ENCODE data around the gene BRIP1. TPM values are rescaled to one million over a fixed set of nuclear protein-coding genes. Genes with fewer than 3 reads are reported as not detected.

BRIP1 gene
- total and polyA plus RNA-seq, 2 experiments from 2014 or later, result 8.0 to 23.1 TPM

DNA sequence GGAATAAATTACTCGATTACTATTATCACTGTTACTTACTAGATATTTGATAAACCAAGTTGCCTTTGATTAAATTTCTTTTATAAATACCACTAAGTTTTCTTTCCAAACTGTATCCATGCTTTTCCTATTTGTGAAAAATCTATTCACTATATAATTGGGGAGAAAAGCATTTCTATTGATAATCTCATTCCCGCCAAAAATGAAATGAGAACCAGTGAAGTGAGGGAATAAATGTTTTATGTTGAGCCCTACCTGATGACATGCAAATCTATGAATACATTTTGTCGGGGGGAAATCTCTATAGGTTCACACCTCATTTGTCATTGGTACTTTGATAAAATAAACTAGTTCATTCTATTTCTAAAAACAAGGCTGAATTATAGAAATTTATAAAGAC lies 15.7 kb downstream of the BRIP1 start:
- H3F3A ChIP-seq (replicated peaks; ENCODE audit: low read depth), result no peaks in the 10 kb centered on the region
- ATAC-seq (no peak), DNase-seq (ENCODE audit: low spot score) (no peak)
- H3K4me1 ChIP-seq (ENCODE audit: insufficient read depth), result no peaks in the 10 kb centered on the region
- no peak overlapping the region for H2AFZ ChIP-seq
- H3K27me3 ChIP-seq (ENCODE audit: insufficient read depth), result no peaks in the 10 kb centered on the region
- no peaks in the 10 kb centered on the region for H4K20me1 ChIP-seq (replicated peaks; ENCODE audit: insufficient read depth)
- no peak for TF ChIP-seq EZH2phosphoT487 (IDR thresholded peaks at IDR 0.05; ENCODE audit: unreplicated experiment)
- TF ChIP-seq, protein P1, sequence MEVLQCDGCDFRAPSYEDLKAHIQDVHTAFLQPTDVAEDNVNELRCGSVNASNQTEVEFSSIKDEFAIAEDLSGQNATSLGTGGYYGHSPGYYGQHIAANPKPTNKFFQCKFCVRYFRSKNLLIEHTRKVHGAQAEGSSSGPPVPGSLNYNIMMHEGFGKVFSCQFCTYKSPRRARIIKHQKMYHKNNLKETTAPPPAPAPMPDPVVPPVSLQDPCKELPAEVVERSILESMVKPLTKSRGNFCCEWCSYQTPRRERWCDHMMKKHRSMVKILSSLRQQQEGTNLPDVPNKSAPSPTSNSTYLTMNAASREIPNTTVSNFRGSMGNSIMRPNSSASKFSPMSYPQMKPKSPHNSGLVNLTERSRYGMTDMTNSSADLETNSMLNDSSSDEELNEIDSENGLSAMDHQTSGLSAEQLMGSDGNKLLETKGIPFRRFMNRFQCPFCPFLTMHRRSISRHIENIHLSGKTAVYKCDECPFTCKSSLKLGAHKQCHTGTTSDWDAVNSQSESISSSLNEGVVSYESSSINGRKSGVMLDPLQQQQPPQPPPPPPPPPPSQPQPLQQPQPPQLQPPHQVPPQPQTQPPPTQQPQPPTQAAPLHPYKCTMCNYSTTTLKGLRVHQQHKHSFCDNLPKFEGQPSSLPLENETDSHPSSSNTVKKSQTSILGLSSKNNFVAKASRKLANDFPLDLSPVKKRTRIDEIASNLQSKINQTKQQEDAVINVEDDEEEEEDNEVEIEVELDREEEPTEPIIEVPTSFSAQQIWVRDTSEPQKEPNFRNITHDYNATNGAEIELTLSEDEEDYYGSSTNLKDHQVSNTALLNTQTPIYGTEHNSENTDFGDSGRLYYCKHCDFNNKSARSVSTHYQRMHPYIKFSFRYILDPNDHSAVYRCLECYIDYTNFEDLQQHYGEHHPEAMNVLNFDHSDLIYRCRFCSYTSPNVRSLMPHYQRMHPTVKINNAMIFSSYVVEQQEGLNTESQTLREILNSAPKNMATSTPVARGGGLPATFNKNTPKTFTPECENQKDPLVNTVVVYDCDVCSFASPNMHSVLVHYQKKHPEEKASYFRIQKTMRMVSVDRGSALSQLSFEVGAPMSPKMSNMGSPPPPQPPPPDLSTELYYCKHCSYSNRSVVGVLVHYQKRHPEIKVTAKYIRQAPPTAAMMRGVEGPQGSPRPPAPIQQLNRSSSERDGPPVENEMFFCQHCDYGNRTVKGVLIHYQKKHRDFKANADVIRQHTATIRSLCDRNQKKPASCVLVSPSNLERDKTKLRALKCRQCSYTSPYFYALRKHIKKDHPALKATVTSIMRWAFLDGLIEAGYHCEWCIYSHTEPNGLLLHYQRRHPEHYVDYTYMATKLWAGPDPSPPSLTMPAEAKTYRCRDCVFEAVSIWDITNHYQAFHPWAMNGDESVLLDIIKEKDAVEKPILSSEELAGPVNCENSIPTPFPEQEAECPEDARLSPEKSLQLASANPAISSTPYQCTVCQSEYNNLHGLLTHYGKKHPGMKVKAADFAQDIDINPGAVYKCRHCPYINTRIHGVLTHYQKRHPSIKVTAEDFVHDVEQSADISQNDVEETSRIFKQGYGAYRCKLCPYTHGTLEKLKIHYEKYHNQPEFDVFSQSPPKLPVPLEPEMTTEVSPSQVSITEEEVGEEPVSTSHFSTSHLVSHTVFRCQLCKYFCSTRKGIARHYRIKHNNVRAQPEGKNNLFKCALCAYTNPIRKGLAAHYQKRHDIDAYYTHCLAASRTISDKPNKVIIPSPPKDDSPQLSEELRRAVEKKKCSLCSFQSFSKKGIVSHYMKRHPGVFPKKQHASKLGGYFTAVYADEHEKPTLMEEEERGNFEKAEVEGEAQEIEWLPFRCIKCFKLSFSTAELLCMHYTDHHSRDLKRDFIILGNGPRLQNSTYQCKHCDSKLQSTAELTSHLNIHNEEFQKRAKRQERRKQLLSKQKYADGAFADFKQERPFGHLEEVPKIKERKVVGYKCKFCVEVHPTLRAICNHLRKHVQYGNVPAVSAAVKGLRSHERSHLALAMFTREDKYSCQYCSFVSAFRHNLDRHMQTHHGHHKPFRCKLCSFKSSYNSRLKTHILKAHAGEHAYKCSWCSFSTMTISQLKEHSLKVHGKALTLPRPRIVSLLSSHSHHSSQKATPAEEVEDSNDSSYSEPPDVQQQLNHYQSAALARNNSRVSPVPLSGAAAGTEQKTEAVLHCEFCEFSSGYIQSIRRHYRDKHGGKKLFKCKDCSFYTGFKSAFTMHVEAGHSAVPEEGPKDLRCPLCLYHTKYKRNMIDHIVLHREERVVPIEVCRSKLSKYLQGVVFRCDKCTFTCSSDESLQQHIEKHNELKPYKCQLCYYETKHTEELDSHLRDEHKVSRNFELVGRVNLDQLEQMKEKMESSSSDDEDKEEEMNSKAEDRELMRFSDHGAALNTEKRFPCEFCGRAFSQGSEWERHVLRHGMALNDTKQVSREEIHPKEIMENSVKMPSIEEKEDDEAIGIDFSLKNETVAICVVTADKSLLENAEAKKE (CRISPR knock-in tag; IDR thresholded peaks at IDR 0.05), result no peak
- TF ChIP-seq ETS1 (IDR thresholded peaks at IDR 0.05), result no peak
- Mint-ChIP-seq H3K36me3 (ENCODE audit: low read depth) (peaks cover 42% of the 10 kb centered on the region), H3K27ac (no peak overlapping the region), H3K4me1 (no peaks in the 10 kb centered on the region), H3K27me3 (ENCODE audit: insufficient read depth, low read depth, poor library complexity) (no peaks in the 10 kb centered on the region), H3K9me3 (no peaks in the 10 kb centered on the region), H3K4me3 (no peak overlapping the region)
- no peak overlapping the region for H3K27ac ChIP-seq (ENCODE audit: low read depth)
- no peaks in the 10 kb centered on the region for H3K79me2 ChIP-seq (replicated peaks; ENCODE audit: insufficient read depth)
- no peak overlapping the region for H3K4me3 ChIP-seq
- H3K36me3 ChIP-seq (ENCODE audit: insufficient read depth), result peaks cover 17% of the 10 kb centered on the region; the same call in 1 of the 2 replicates
- H3K9me2 ChIP-seq (ENCODE audit: insufficient read depth), result no peaks in the 10 kb centered on the region
- H3K4me2 ChIP-seq, result no peak overlapping the region

GRCh38 chr17:61846761-61847375 lies 16.5 kb downstream of the BRIP1 start:
- peaks cover 17% of the 10 kb centered on the region; the same call in 1 of the 2 replicates for H3K36me3 ChIP-seq (ENCODE audit: insufficient read depth)
- no peaks in the 10 kb centered on the region for H3K4me1 ChIP-seq (ENCODE audit: insufficient read depth)
- no peaks in the 10 kb centered on the region for H3K4me1 Mint-ChIP-seq
- H3K9me2 ChIP-seq (ENCODE audit: insufficient read depth), result no peaks in the 10 kb centered on the region
- no peak overlapping the region for H2AFZ ChIP-seq
- no peaks in the 10 kb centered on the region for H3K27me3 Mint-ChIP-seq (ENCODE audit: insufficient read depth, low read depth, poor library complexity)
- no peaks in the 10 kb centered on the region for H3F3A ChIP-seq (replicated peaks; ENCODE audit: low read depth)
- H3K36me3 Mint-ChIP-seq (ENCODE audit: low read depth), result peaks cover 43% of the 10 kb centered on the region
- H3K27me3 ChIP-seq (ENCODE audit: insufficient read depth), result no peaks in the 10 kb centered on the region
- H3K4me3 Mint-ChIP-seq, result no peak overlapping the region
- no peaks in the 10 kb centered on the region for H4K20me1 ChIP-seq (replicated peaks; ENCODE audit: insufficient read depth)
- H3K79me2 ChIP-seq (replicated peaks; ENCODE audit: insufficient read depth), result no peaks in the 10 kb centered on the region
- H3K4me3 ChIP-seq, result no peak overlapping the region
- no peaks in the 10 kb centered on the region for H3K9me3 Mint-ChIP-seq
- no peak for ATAC-seq
- H3K27ac ChIP-seq (ENCODE audit: low read depth), result no peak overlapping the region
- no peak overlapping the region for H3K27ac Mint-ChIP-seq
- H3K4me2 ChIP-seq, result no peak overlapping the region
- no peak for DNase-seq (ENCODE audit: low spot score)
- TF ChIP-seq EZH2phosphoT487 (IDR thresholded peaks at IDR 0.05; ENCODE audit: unreplicated experiment) (no peak), ZNF114 (CRISPR knock-in tag; IDR thresholded peaks at IDR 0.05) (no peak), ETS1 (IDR thresholded peaks at IDR 0.05) (no peak), NANOG (IDR thresholded peaks at IDR 0.05; ENCODE audit: borderline replicate concordance) (no peak), POLR2AphosphoS5 (IDR thresholded peaks at IDR 0.05; ENCODE audit: low read depth) (no peak), ZNF331 (CRISPR knock-in tag; IDR thresholded peaks at IDR 0.05; ENCODE audit: low read depth) (no peak)
- TF ChIP-seq, protein P2, sequence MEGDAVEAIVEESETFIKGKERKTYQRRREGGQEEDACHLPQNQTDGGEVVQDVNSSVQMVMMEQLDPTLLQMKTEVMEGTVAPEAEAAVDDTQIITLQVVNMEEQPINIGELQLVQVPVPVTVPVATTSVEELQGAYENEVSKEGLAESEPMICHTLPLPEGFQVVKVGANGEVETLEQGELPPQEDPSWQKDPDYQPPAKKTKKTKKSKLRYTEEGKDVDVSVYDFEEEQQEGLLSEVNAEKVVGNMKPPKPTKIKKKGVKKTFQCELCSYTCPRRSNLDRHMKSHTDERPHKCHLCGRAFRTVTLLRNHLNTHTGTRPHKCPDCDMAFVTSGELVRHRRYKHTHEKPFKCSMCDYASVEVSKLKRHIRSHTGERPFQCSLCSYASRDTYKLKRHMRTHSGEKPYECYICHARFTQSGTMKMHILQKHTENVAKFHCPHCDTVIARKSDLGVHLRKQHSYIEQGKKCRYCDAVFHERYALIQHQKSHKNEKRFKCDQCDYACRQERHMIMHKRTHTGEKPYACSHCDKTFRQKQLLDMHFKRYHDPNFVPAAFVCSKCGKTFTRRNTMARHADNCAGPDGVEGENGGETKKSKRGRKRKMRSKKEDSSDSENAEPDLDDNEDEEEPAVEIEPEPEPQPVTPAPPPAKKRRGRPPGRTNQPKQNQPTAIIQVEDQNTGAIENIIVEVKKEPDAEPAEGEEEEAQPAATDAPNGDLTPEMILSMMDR (conservative IDR thresholded peaks at IDR 0.05; ENCODE audit: low read depth in 2 of 2), result no peak

Data from GM23338 (cell line).